HS-27A (cell line): ENCODE results near the gene F2RL2.
"Not testable (repeated sequence)": the region's sequence is repeated elsewhere in the genome, so short reads cannot be mapped to it uniquely, and the experiment has no call there.

Experiments used
- DNase-seq: peaks from one replicate; pipeline ENCODE4 v3.0.0-alpha.2; 2012; ENCODE audit warnings: low read depth, missing footprints

Gene F2RL2

GRCh38 chr5:76620166-76620565, 3.0 kb downstream of the F2RL2 start:
- DNase-seq = no peak

GRCh38 chr5:76617675-76618074, 5.5 kb downstream of the F2RL2 start:
- peak; percentile 62 for DNase-seq

GRCh38 chr5:76617229-76617628, 6.0 kb downstream of the F2RL2 start:
- no peak for DNase-seq

- no peak for DNase-seq
These were observed 7.0 kb downstream of the F2RL2 start for GRCh38 chr5:76616206-76616605.

GRCh38 chr5:76615759-76616158, 7.4 kb downstream of the F2RL2 start:
- no peak for DNase-seq

- DNase-seq = no peak
These were observed 10.3 kb downstream of the F2RL2 start for GRCh38 chr5:76612942-76613341.

GRCh38 chr5:76610196-76610595, 13.0 kb downstream of the F2RL2 start:
- no peak for DNase-seq

GRCh38 chr5:76608833-76609232, 14.4 kb downstream of the F2RL2 start:
- DNase-seq = no peak

- no peak for DNase-seq
These were observed 15.8 kb downstream of the F2RL2 start for GRCh38 chr5:76607353-76607871.

GRCh38 chr5:76606701-76607100, 16.5 kb downstream of the F2RL2 start:
- no peak for DNase-seq

- no peak for DNase-seq
These were observed 18.4 kb downstream of the F2RL2 start for GRCh38 chr5:76604838-76605237.

- DNase-seq = not testable (repeated sequence)
These were observed 19.2 kb downstream of the F2RL2 start for GRCh38 chr5:76603991-76604390.

- DNase-seq = no peak
These were observed 21.0 kb downstream of the F2RL2 start for GRCh38 chr5:76602094-76602726.

GRCh38 chr5:76601470-76601869, 21.7 kb downstream of the F2RL2 start:
- peak; percentile 19 for DNase-seq

- no peak for DNase-seq
These were observed 22.5 kb downstream of the F2RL2 start for GRCh38 chr5:76600716-76601115.

- DNase-seq = no peak
These were observed 24.7 kb downstream of the F2RL2 start for GRCh38 chr5:76598531-76598930.

GRCh38 chr5:76595755-76596481, 27.3 kb downstream of the F2RL2 start:
- DNase-seq = no peak

- no peak for DNase-seq
These were observed 29.1 kb downstream of the F2RL2 start for GRCh38 chr5:76594107-76594506.

- no peak for DNase-seq
These were observed 30.5 kb downstream of the F2RL2 start for GRCh38 chr5:76592692-76593091.

GRCh38 chr5:76591366-76591765, 31.8 kb downstream of the F2RL2 start:
- no peak for DNase-seq

- no peak for DNase-seq
These were observed 33.2 kb downstream of the F2RL2 start for GRCh38 chr5:76590027-76590426.

- DNase-seq = no peak
These were observed 36.7 kb downstream of the F2RL2 start for GRCh38 chr5:76586531-76586930.

GRCh38 chr5:76585783-76586217, 37.4 kb downstream of the F2RL2 start:
- no peak for DNase-seq
